K562 (cell line): ENCODE measurements around the gene FLOT2. TPM values are rescaled to one million over a fixed set of nuclear protein-coding genes. Genes with fewer than 3 reads are reported as not detected.
A peak's percentile ranks its signal among the peaks of the same experiment; 100 is the strongest.

ENCODE experiments used
- ATAC-seq: fragments of 200-7000 bp; cut with Tn5 transposase; 3 replicates; pipeline ENCODE4 v1.9.1; 2020; ENCODE audit warnings: moderate library complexity
- BruUV-seq: library from RNA; stranded (reverse); fragments of 400-500 nt; replicated peaks from 2 replicates; lab custom pipeline; 2021; lab: Mats Ljungman, UMichigan
- CTCF ChIA-PET: fragments of 300-600 bp; formaldehyde crosslinking; extraction: SDS; loops from one replicate; lab custom pipeline; 2021; ENCODE audit warnings: low intra/inter-chr PET ratio; lab: Yijun Ruan, JAX
- POLR2A ChIA-PET: fragments of 300-600, 350-650 bp; sonication (Branson Sonifier 250); formaldehyde crosslinking; extraction: SDS; loops from one replicate; lab custom pipeline; 2021; ENCODE audit warnings: antibody characterized with exemption, inconsistent platforms; lab: Yijun Ruan, JAX
- DNase-seq, 4 experiments: peaks; one replicate each; pipeline versions ENCODE4 v3.0.0 to v3.0.0-alpha.2; 2011 to 2018; ENCODE audit warnings: low spot score in 3 of 4, mixed read lengths in 3 of 4; ENCODE audit errors: extremely low read depth in 1 of 4
- FAIRE-seq: peaks from 2 replicates; lab custom pipeline; 2011; peaks lifted over from hg19 to GRCh38; lab: Jason Lieb, UNC
- H2AFZ ChIP-seq: 2 replicates; pipeline ENCODE4 v1.6.0; 2011; ENCODE audit warnings: low read depth, low read length, control low read depth, inconsistent platforms
- H3K27ac ChIP-seq: fragments of 200-600 bp; 3 replicates; pipeline ENCODE4 v1.8.0; 2011; ENCODE audit warnings: low read depth, mild to moderate bottlenecking, control low read depth, inconsistent platforms, low read length, moderate library complexity, mixed read lengths; ENCODE audit errors: extremely low read depth
- H3K27me3 ChIP-seq, 2 experiments: fragments of 300-600 bp in 1 of 2; 2 replicates in 1 of 2; 3 replicates in 1 of 2; pipeline versions ENCODE4 v1.6.0 to v1.8.0; 2011; ENCODE audit warnings: inconsistent platforms in 2 of 2, low read length in 2 of 2, mild to moderate bottlenecking in 1 of 2, mixed read lengths in 1 of 2, moderate library complexity in 1 of 2; ENCODE audit not compliant: control insufficient read depth in 2 of 2, insufficient read depth in 2 of 2
- H3K36me3 ChIP-seq: fragments of 300-600 bp; 3 replicates; pipeline ENCODE4 v1.8.0; 2011; ENCODE audit warnings: mild to moderate bottlenecking, low read length, inconsistent platforms; ENCODE audit not compliant: control insufficient read depth, insufficient read depth
- H3K4me1 ChIP-seq, 2 experiments: fragments of 200-600 bp in 1 of 2; replicated peaks in 1 of 2; 2 replicates in 1 of 2; 3 replicates in 1 of 2; pipeline versions ENCODE4 v1.5.1 to v1.8.0; 2011; ENCODE audit warnings: inconsistent platforms in 2 of 2, low read length in 2 of 2, mild to moderate bottlenecking in 1 of 2, mixed read lengths in 1 of 2, moderate library complexity in 1 of 2; ENCODE audit not compliant: control insufficient read depth in 2 of 2, insufficient read depth in 2 of 2
- H3K4me2 ChIP-seq: 2 replicates; pipeline ENCODE4 v1.6.1; 2011; ENCODE audit warnings: low read length, control low read depth, inconsistent platforms, mixed read lengths; ENCODE audit not compliant: insufficient read depth
- H3K4me3 ChIP-seq: fragments of 200-600 bp; sonication (generic), shearing (Covaris generic); 2 replicates; pipeline ENCODE4 v1.5.1; 2016; ENCODE audit warnings: control low read depth, inconsistent platforms
- H3K79me2 ChIP-seq: fragments of 200-600 bp; 3 replicates; pipeline ENCODE4 v1.8.0; 2011; ENCODE audit warnings: low read length, inconsistent platforms; ENCODE audit not compliant: control insufficient read depth, insufficient read depth
- H3K9ac ChIP-seq, 2 experiments: 2 replicates each; pipeline versions ENCODE4 v1.6.0 to v1.6.1; 2011; ENCODE audit warnings: low read depth in 2 of 2, low read length in 2 of 2, control low read depth in 1 of 2, inconsistent platforms in 1 of 2, mild to moderate bottlenecking in 1 of 2, mixed read lengths in 1 of 2; ENCODE audit not compliant: insufficient read depth in 1 of 2
- H3K9me1 ChIP-seq: one replicate; pipeline ENCODE4 v1.6.0; 2011; ENCODE audit warnings: inconsistent platforms, mild to moderate bottlenecking, low read length, moderate library complexity; ENCODE audit not compliant: control insufficient read depth, insufficient read depth
- H3K9me3 ChIP-seq: replicated peaks from 2 replicates; pipeline ENCODE4 v1.5.1; 2011; ENCODE audit warnings: low read depth, low read length, inconsistent platforms; ENCODE audit not compliant: control insufficient read depth, insufficient read depth
- H4K20me1 ChIP-seq: replicated peaks from 2 replicates; pipeline ENCODE4 v1.6.1; 2011; ENCODE audit warnings: low read length, inconsistent platforms, mixed read lengths; ENCODE audit not compliant: control insufficient read depth, insufficient read depth
- ATF2 ChIP-seq: sonication (generic); formaldehyde crosslinking; IDR thresholded peaks from 2 replicates; pipeline ENCODE4 v1.8.1; 2022; ENCODE audit warnings: missing genetic modification reagents
- CBX5 ChIP-seq: IDR thresholded peaks from 2 replicates; pipeline ENCODE4 v1.6.1; 2014; ENCODE audit warnings: low read depth, borderline replicate concordance
- E2F6 ChIP-seq, 2 experiments: IDR thresholded peaks; 2 replicates each; pipeline ENCODE4 v1.6.1; 2011; ENCODE audit warnings: borderline replicate concordance in 1 of 2, control low read depth in 1 of 2, low read depth in 1 of 2, low read length in 1 of 2, mild to moderate bottlenecking in 1 of 2, mixed read lengths in 1 of 2, moderate library complexity in 1 of 2; ENCODE audit not compliant: insufficient read depth in 1 of 2, insufficient read length in 1 of 2, poor library complexity in 1 of 2, severe bottlenecking in 1 of 2; ENCODE audit errors: extremely low read depth in 1 of 2
- TBL1XR1 ChIP-seq, 2 experiments: IDR thresholded peaks; 2 replicates each; pipeline ENCODE4 v1.6.1; 2012; ENCODE audit warnings: improper control_type of control experiment in 2 of 2, low read length in 2 of 2, mild to moderate bottlenecking in 1 of 2
- ZBTB40 ChIP-seq, 2 experiments: fragments of 450-650 bp in 1 of 2; sonication (generic) in 1 of 2; formaldehyde crosslinking in 1 of 2; IDR thresholded peaks; 2 replicates each; pipeline versions ENCODE4 v1.7.1 to v1.9.0; 2016 to 2022; ENCODE audit warnings: inconsistent platforms in 1 of 2, mild to moderate bottlenecking in 1 of 2, missing genetic modification reagents in 1 of 2
- ZNF23 ChIP-seq: fragments of 250-450 bp; sonication (Bioruptor Pico); IDR thresholded peaks from 2 replicates; pipeline ENCODE4 v1.4.0; 2020; ENCODE audit warnings: mild to moderate bottlenecking
- WGBS: fragments of 100-300 bp; shearing (Covaris generic); methylation state at CpG from one replicate; pipeline ENCODE4 v1.1.6; 2016; ENCODE audit warnings: low coverage, mixed read lengths; ENCODE audit not compliant: insufficient coverage; ENCODE audit errors: missing lambda C conversion rate; 5-methylcytosine and 5-hydroxymethylcytosine counted together
- in situ Hi-C: fragments of 300-500 bp; cut with MboI; formaldehyde crosslinking; loops from 4 replicates; pipeline ENCODE4 v1.15.0; 2018; ENCODE audit warnings: inconsistent platforms, mixed read lengths
- intact Hi-C: fragments of 100-400 bp; cut with micrococcal nuclease; formaldehyde crosslinking; loops from 2 replicates; pipeline ENCODE4 v1.14.2; 2022
- polyA plus RNA-seq, 8 experiments: library from polyadenylated mRNA; depleted of rRNA in 4 of 8; stranded (reverse) in 5 of 8; unstranded in 3 of 8; fragments of >200 nt; fragmentation: Nextera tagmentation in 2 of 8; fragmentation: Illumina TruSeq in 1 of 8; extraction: Ambion mirVana in 2 of 8; extraction: Trizol in 1 of 8; gene quantifications; 2 replicates each; pipeline versions ENCODE4 v1.2.1 to v1.2.3, GENCODE V29; 2011 to 2014; ENCODE audit warnings: inconsistent platforms in 1 of 8, missing spikeins in 1 of 8
- total RNA-seq, 7 experiments: library from RNA; depleted of rRNA in 6 of 7; stranded (reverse); fragments of >200 nt in 6 of 7; fragmentation: Illumina TruSeq in 2 of 7; extraction: Trizol in 2 of 7; gene quantifications; 2 replicates each; pipeline versions ENCODE4 v1.2.1 to v1.2.3, GENCODE V29; 2011 to 2021; ENCODE audit warnings: low replicate concordance in 1 of 7

The FLOT2 gene
- total and polyA plus RNA-seq, 9 of the 15 experiments (the other 6 are each of a cell fraction or from before 2014, with no cell fraction given): 17.5 to 138 (median 41.7) TPM

GRCh38 chr17:28901866-28902818, 4.6 kb upstream of the FLOT2 start:
- intact Hi-C loops: loop anchor here (2.0 to 10.0 kb wide), 6 partner anchors 40 to 307 kb away; partner anchors contain the start of genes PHF12, SPAG5 and TLCD1
- ChIA-PET CTCF (interaction anchor here (1.1 to 2.4 kb wide), 2 partner anchors 152 to 175 kb away, joined by 3 to 14 read pairs; partner anchors contain the start of gene TLCD1), POLR2A (interaction anchor here (0.6 to 2.4 kb wide), 10 partner anchors 9 to 225 kb away, joined by 3 to 9 read pairs (median 4); partner anchors contain the start of gene TLCD1)
- in situ Hi-C loops: no loop called here
- H3K9me3 ChIP-seq: no peaks in the 10 kb centered on the region
- H3K9ac ChIP-seq: peak overlapping the region; percentile 89 to 91
- no TSS peak for BruUV-seq
- DNase-seq (peak; percentile 67 to 80 (median 76)), FAIRE-seq (no peak), ATAC-seq (peak; percentile 50)
- peak overlapping the region; percentile 92 for H3K4me2 ChIP-seq
- H2AFZ ChIP-seq: peak overlapping the region; percentile 84
- peaks cover 48% of the 10 kb centered on the region for H3K79me2 ChIP-seq
- under 1% methylated on average over 60 of the region's 62 CpGs for WGBS
- H3K4me1 ChIP-seq: peaks cover 64 to 71% of the 10 kb centered on the region in 2 experiments
- H3K9me1 ChIP-seq: no peaks in the 10 kb centered on the region
- no peaks in the 10 kb centered on the region for H3K27me3 ChIP-seq
- H3K36me3 ChIP-seq: peaks cover 56% of the 10 kb centered on the region
- H3K27ac ChIP-seq: peak overlapping the region; percentile 85
- H3K4me3 ChIP-seq: peak overlapping the region; percentile 81
- 0 out of 2 replicates have a peak, but pooled peaks cover 3% of the 10 kb centered on the region for H4K20me1 ChIP-seq
- TF ChIP-seq ZNF23 (CRISPR knock-in tag): no peak
- no peak for TF ChIP-seq CBX5
- TF ChIP-seq E2F6 (IDR thresholded peaks at IDR 0.05; ENCODE audit: borderline replicate concordance in 1 of 2, extremely low read depth in 1 of 2, insufficient read depth in 1 of 2, insufficient read length in 1 of 2, low read depth in 1 of 2, low read length in 1 of 2, poor library complexity in 1 of 2, severe bottlenecking in 1 of 2): peak in 1 of 2 experiments; percentile 42
- no peak for TF ChIP-seq ATF2 (CRISPR knock-in tag)
- TF ChIP-seq TBL1XR1 (IDR thresholded peaks at IDR 0.05; ENCODE audit: low read length in 2 of 2): 0 out of 4 replicates have a peak, but pooled peaks of 1 of the 2 experiments have one; percentile 40
- peak; percentile 58; the same call in 1 of the 2 replicates for TF ChIP-seq ZBTB40 (IDR thresholded peaks at IDR 0.05)
- TF ChIP-seq ZBTB40 (CRISPR knock-in tag; IDR thresholded peaks at IDR 0.05): no peak
